KBM-7 (cell line): ENCODE results near the gene SLC9A7.

Experiments
- DNase-seq: peaks from one replicate; pipeline ENCODE4 v3.0.0-alpha.2; 2015
- in situ Hi-C: fragments of 300-500 bp; cut with MboI; formaldehyde crosslinking; loops from 2 replicates; pipeline ENCODE4 v1.14.3; 2020; ENCODE audit warnings: low sequenced_read_pairs, low pct_unique_long_range_greater_than_20kb, mixed read lengths

Gene SLC9A7

DNA sequence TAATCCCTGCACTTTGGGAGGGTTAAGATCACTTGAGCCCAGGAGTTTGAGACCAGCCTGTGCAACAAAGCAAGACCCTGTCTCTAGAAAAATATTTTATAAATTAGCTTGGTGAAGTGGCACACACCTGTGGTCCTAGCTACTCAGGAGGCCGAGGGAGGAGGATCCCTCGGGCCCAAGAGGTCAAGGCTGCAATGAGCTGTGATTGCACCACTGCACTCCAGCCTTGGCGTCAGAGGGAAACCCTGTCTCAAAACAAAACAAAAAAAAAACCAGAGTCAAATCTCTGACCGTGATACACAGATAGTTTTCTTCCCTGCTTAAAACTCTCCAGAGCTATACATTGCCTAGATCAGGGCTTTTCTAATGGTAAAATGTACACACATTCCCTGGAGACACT is 131.9 kb downstream of the SLC9A7 start:
- in situ Hi-C loops = no loop called here

DNA sequence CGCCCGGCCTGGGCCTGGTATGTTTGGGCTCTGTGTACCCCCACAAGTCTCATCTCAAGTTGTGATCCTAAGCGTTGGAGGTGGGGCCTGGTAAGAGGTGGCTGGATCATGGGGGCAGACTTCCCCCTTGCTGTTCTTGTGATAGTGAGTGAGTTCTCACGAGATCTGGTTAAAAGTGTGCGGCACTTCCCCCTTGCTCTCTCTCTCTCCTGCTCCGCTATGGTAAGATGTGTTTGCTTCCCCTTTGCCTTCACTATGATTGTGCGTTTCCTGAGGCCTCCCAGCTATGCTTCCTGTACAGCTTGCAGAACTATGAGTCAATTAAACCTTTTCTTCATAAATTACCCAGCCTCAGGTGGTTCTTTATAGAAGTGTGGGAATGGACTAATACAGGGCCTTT is 132.4 kb downstream of the SLC9A7 start:
- DNase-seq = peak; percentile 97
- in situ Hi-C loops = no loop called here

More for the DNA sequence above, 131.9 kb downstream of the SLC9A7 start:
- DNase-seq = no peak

DNA sequence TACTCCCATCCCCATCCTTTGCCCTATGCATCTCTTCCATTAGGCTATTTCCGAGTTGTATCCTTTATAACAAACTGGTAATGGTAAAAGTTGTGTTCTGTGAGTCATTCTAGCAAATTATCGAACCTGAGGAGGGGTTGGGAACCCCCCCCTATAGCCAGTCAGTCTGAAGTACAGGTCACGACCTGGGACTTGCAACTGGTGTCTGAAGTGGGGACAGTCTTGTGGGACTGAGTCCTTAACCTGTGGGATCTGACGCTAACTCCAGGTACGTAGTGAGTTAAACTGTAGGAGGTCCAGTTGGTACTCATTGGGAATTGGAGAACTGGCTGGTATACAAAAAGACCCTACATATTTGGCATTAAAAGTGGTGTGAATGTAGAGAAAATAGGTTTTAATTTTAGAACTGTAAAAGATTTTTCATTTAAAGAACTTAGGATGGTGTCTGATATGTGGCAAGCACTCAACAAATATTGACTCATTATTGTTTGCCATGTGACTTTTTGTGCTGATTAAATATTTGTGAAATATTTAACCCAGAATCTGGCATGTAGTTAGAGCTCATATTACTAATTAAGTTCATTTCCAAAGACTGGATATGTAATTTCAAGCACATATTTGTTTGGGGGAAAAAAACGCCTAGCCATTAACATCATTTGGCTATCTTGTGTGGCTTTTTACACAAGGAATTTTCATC is 134.7 kb downstream of the SLC9A7 start:
- DNase-seq = no peak
- in situ Hi-C loops = no loop called here

DNA sequence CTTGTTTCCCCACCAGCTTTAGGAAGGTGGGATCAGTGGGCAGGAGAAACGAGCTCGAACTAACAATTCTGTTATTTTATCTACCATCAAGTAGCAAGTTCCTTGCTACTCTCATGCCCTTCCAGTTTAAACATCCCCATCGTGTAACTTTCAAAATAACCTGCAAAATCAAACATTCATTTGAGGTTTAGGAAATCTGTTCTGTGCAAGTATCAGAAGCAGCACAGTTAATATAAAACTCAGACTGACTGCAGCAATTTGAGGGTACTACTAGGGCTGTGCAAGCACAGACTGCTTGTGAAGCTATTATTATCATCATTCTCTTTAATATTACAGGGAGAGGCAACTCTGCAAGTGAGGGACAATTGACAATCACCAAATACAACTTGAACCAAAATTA is 137.3 kb downstream of the SLC9A7 start:
- in situ Hi-C loops = no loop called here
- no peak for DNase-seq

DNA sequence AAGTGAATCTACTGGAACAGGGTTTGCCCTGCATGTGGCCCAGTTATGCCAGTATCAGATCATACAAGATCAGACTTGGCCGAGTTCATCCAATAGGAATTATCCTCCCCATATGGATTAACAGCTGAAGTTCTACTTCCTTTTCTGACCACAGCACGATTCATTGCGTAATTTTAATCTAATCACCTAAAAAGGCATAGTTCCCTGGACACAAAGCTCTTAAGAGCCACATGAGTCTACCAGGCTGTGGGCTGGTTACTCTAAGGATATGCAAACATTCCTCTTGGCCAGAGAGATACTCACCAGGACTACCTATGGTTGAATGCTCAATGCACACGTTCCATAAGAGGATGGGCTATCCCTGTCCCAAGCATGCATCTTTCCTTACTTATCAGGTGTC is 138.4 kb downstream of the SLC9A7 start:
- in situ Hi-C loops = no loop called here
- peak; percentile 56 for DNase-seq

DNA sequence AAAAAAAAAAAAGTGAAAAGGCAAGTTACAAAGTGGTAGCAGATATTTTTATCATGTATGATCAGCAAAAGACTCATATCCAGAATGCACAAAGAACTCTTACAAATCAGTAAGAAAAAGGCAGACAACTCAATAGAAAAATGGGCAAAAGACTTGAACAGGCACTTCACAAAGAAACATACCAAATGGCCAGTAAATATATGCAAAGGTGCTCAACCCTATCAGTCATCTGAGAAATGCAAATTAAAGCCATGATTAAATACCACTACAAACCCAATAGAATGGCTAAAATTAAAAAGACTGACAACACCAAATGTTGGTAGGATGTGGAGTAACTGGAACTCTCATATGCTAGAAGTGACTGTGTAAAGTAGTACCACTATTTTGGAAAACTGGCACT is 140.0 kb downstream of the SLC9A7 start:
- in situ Hi-C loops = no loop called here
- no peak for DNase-seq

DNA sequence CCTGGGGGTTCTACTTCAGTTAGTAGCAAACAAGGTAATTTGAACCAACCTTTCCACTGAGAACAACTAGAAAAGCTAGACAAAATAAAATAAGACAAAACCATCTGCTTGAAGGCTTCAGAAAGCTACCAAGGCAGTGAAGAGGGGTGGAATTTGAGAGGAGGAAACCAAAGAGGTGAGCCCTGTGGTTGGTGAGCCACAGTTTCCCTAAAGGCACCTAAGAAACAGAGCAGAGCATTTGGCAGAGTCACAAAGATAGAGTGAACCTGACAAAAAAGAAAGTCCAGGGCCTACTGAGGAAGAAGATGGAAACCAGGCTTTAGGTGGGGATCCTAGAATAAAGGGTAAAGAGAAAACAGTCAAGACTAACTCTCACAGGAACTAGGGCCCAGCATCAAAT is 141.0 kb downstream of the SLC9A7 start:
- no peak for DNase-seq
- in situ Hi-C loops = no loop called here

DNA sequence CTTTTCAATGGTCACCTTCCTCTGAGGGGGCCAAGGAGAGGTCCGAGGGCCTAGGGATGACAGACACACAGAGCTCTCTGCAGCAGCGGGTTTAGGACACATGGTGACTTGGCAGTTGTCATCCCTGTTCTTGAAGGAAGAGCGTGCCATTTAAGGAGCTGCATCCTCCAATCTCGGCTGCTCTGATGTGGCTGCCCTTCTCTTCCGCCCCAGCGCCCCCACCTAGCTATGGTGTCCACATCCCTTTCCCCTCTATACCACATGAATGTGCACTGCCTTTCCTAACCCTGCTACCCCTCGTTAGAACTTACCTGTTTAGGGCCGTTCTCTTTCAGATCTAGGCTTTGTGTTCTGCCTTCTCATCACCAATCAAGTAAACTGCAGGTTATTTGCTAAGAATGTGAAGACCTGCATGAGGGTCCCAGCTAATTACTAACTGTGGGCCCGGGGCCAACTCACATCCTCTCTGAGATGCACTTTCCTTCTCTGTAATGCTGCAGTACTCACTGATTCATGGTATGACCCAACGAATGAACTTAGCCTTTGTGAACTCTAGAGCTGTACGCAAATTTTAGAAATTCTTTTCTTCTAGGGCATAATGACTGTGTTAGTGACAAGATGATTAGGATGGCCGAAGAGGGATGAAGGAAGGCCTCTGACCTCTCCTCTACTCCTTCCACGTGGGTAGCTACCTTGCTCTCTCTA is 147.1 kb downstream of the SLC9A7 start:
- in situ Hi-C loops = no loop called here
- no peak for DNase-seq

DNA sequence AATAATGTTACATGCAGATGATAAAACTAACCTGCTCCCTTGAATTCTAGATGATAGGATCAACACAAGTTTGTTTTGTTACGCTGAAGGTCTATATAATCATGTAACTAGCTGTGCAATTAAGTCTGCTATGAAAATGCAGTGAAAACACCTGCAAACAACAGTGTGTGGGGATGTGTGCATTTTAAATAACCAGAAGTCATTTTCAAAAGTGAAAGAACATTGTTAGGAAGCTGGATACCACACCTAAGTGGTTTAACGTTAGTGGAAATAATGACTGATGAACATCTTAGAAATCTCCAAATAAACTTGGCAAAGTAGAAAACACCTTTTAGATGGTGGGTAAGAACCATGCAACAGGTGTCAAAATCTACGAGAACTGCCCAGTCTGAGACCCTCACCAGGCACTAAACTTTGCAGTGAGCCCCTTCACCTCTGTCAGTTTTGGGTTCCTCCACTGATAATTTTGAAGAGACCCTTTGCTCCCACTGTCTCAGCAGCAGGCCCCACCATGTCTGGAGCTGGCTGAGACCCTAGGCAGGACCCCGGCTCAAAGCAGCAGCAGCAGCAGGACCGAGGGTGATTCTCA is 148.8 kb downstream of the SLC9A7 start:
- in situ Hi-C loops = no loop called here
- no peak for DNase-seq

DNA sequence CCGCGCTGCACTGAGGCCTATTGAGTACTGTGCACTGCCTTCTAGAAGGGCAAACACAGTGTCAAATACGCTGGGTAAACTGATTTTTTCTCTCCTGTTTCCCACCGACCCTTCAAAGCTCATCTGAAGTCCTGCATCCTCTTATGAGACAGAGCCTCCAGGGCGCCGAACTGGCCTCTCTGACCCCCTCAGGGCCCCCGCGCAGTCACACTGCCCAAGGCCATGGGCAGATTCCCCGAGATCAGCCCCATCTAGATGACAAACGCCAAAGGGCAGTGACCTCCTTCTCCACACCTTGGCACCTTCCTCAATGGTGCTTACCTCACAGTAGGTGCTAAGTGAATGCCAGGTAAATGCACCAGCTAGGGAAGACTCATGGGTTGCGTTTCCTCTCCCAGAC is 151.0 kb downstream of the SLC9A7 start:
- in situ Hi-C loops = no loop called here
- no peak for DNase-seq

DNA sequence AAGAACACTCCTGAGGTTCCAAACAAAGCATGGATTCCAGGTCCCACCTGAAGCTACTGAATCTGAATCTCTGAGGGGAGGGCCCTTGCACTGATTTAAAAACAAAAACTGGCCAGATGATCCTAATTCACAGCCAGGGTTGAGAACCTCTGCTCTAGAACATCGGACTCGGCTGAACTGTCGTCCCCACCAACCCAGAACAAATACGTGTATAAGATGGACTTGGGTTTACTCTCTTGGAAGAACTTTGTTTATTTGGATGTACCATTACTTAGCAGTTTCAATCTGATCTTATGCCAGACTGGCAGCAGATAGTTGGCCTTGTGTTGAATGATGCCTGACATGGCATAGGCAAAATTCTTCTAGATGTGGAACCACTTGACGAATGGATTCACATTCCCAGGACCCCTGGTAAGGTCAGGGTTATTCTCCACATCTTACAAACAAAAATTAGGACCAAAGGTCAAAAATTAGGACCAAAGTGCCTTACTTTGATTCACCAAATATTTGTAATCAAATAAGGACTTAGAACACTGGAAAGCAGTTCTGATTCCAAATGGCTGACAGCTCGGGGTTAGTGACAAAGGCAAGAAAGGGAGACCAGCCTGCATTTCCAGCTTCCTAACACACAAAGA is 156.3 kb downstream of the SLC9A7 start:
- in situ Hi-C loops = no loop called here
- DNase-seq = no peak

DNA sequence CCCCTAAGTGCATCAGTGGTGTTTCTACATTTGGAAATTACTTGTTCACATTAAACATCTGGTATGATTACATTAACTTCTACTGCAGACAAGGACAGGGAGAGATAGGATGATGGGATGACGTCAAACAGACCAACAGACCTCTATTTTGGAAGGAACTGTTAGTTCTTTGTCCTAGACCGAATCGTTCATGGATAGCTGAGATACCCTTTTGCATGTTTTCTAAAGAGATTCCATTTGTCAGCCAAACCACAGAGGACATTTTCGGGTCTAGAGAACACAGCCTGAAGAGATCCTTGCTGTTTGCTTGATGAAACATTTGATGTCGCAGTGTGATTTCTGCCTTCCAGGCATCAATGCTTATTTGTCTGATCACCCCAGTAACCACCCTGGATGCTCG is 157.6 kb downstream of the SLC9A7 start:
- in situ Hi-C loops = no loop called here
- no peak for DNase-seq

DNA sequence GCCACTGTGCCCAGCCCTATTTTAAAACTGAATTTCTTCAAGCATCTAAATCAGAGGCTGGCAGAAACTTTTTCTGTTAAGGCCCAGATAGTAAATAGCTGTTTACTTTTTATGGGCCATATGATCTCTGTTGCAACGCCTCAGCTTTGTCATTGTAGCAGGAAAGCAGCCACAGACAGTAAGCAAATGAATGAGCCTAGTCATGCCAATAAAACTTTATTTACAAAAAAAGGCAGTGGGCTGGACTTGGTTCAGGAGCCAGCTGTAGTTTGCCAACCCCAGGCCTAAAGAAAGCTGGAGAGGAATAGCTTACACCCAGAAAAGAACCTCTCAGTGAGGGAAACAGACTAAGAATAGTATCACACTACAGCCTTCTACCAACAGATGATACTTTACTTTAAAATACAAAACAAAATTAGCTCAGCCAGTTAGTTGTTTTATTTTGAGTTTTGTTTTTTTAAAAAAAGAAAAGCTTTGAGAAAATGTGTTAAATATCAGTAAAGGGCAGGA is 159.8 kb downstream of the SLC9A7 start:
- in situ Hi-C loops = no loop called here
- no peak for DNase-seq

DNA sequence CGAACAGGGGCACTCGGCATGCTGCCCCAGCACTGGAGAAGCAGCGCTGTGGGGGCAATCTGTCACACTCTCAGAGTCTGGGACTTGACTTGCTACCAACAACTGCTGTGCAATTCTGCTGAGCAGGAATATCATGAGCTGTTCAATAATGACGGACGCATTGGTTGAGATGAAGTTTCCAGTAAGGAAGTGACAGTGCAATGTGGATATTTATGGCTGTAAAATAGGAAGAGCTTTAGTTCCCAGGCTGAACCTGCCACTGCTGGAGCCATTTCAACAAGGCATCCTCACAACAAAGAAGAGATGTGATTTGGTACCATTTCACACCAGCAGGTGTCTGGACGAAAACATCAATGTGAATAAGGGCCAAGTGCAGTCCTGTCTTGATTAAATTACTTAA is 161.1 kb downstream of the SLC9A7 start:
- in situ Hi-C loops = no loop called here
- no peak for DNase-seq

DNA sequence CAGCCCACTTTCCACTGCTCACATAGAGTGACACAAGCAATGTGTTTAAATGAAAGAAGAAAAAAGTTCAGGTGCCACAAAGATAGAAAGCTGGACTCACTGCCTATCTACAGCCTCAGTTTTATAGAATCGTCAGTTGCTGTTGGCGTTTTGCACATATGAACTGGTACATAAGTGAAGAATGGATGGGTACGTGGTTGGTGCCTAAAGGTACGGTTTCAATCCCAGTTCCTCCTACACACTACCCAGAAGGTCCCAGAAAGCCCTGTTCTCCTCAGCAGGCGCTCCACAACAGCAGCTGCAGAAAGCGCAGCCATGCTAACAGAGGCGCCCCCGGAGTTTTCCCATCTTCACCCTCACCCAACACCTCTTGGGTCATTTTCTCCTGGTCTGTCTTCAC is 161.7 kb downstream of the SLC9A7 start:
- in situ Hi-C loops = no loop called here
- no peak for DNase-seq

DNA sequence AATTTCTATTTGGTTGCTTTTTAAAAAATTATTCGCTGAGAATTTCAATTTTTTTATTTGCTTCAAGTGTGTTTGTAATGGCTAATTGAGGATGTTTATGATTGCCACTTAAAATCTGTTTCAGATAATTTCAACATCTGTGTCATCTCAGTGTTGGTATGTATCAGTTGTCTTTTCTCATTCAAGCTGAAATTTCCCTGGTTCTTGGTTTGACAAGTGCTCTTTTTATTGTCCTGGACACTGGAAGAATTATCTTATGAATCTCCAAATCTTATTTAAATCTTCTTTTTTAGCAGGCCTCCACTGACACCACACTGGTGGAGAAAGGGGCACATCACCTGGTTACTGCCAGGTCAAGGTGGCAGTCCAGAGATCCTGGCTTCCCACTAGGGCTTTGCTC is 163.8 kb downstream of the SLC9A7 start:
- in situ Hi-C loops = no loop called here
- DNase-seq = no peak

DNA sequence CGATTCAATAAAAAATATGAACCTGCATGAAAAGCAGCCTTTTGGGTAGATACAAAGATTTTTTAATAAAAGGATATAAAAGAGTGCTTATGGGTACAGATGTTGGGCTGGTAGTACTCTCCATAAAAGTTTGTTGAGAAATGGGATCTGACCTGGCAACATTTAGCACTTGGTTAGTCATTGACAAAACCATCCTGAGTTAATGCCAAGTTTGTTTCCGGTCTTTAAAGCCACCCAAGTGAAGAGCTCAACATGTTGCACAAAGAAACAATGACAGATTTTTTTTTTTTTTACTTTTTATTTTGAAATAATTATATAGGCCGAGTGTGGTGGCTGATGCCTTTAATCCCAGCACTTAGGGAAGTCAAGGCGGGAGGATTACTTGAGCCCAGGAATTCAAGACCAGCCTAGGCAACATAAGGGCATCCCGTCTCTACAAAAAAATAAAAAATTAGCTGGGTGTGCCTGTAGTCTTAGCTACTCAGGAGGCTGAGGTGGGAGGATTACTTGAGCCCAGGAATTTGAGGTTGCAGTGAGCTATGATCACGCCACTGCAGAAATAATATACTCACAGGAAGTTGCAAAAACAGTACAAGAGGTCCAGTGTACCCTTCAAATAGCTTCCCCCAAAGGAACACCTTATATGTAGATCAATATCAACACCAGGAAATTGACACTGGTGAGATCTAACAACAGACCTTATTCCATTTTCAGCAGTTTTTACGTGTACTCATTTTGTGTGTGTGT is 168.8 kb downstream of the SLC9A7 start:
- DNase-seq = no peak
- in situ Hi-C loops = no loop called here

DNA sequence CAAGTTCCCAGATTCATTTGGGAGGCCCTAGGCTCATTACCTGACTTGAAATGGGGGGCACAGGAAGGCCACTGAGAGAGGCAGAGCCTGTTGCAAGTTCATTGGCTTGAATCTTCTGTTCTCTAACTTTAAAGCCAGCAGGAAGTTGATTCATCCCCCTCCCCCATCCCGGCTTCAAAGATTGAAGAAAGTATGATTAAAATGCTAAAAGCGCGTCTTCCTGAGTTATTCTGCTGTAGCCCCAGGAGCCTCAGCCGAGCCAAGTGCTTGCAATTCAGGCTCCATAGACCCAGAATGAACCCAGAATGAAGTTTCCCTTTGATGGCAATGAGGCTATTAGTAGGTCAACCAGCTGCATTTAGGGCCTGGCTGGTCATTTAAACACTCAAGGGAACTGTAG is 170.7 kb downstream of the SLC9A7 start:
- DNase-seq = peak; percentile 63
- in situ Hi-C loops = no loop called here

DNA sequence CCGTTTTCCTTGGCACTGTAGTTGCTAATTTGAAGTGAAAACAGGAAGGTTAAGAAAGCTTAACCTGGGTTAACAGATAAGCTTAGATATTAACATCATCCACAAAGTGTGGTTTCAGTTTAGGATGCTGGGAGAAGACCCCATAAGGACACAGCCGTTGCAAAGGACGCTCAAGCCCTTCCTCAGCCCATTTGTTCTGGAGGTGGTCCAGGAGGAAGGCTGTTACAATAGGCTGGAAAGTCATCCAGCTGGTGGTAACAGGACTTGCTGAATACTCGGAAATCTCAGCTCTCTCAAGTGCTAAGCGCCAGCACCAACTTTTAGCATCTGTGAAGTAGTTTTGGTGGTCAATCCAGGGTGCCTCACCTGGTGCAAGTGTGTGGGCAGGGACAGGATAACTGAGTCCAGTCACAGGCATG is 171.2 kb downstream of the SLC9A7 start:
- DNase-seq = peak; percentile 37
- in situ Hi-C loops = no loop called here
